HL-60 (cell line): ENCODE data around the gene ADCY3.

Source experiments
- CTCF ChIP-seq: IDR thresholded peaks from one replicate; pipeline ENCODE4 v1.5.1; 2011; ENCODE audit warnings: low read length, control low read depth, inconsistent platforms; ENCODE audit not compliant: insufficient read depth
- GABPA ChIP-seq: IDR thresholded peaks from 2 replicates; pipeline ENCODE4 v1.6.1; 2012; ENCODE audit warnings: low read depth
- POLR2AphosphoS5 ChIP-seq: IDR thresholded peaks from 2 replicates; pipeline ENCODE4 v1.6.1; 2012; ENCODE audit warnings: low read depth
- SPI1 ChIP-seq: IDR thresholded peaks from 2 replicates; pipeline ENCODE4 v1.6.1; 2012; ENCODE audit warnings: low read depth, mild to moderate bottlenecking, borderline replicate concordance
- TF ChIP-seq, protein P1 (sequence below): IDR thresholded peaks from 2 replicates; pipeline ENCODE4 v1.6.1; 2012; ENCODE audit warnings: low read depth; ENCODE audit not compliant: insufficient replicate concordance

- TF ChIP-seq POLR2AphosphoS5 = no peak
- no peak for TF ChIP-seq GABPA
- TF ChIP-seq CTCF = no peak
- no peak for TF ChIP-seq SPI1
- TF ChIP-seq, protein P1, sequence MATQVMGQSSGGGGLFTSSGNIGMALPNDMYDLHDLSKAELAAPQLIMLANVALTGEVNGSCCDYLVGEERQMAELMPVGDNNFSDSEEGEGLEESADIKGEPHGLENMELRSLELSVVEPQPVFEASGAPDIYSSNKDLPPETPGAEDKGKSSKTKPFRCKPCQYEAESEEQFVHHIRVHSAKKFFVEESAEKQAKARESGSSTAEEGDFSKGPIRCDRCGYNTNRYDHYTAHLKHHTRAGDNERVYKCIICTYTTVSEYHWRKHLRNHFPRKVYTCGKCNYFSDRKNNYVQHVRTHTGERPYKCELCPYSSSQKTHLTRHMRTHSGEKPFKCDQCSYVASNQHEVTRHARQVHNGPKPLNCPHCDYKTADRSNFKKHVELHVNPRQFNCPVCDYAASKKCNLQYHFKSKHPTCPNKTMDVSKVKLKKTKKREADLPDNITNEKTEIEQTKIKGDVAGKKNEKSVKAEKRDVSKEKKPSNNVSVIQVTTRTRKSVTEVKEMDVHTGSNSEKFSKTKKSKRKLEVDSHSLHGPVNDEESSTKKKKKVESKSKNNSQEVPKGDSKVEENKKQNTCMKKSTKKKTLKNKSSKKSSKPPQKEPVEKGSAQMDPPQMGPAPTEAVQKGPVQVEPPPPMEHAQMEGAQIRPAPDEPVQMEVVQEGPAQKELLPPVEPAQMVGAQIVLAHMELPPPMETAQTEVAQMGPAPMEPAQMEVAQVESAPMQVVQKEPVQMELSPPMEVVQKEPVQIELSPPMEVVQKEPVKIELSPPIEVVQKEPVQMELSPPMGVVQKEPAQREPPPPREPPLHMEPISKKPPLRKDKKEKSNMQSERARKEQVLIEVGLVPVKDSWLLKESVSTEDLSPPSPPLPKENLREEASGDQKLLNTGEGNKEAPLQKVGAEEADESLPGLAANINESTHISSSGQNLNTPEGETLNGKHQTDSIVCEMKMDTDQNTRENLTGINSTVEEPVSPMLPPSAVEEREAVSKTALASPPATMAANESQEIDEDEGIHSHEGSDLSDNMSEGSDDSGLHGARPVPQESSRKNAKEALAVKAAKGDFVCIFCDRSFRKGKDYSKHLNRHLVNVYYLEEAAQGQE = no peak
Measured at GRCh38 chr2:24915175-24915574, 4.9 kb downstream of the ADCY3 start.
